ENCODE results near the gene KRT9. TPM values are rescaled to one million over a fixed set of nuclear protein-coding genes. Genes with fewer than 3 reads are reported as not detected.

Gene KRT9
- total and polyA plus RNA-seq, 2 experiments from 2014 or later: not detected

GRCh38 chr17:41534899-41535546, 36.8 kb downstream of the KRT9 start:
- Histone ChIP-seq H3K36me3 (no peaks in the 10 kb centered on the region), H3K27me3 (no peaks in the 10 kb centered on the region), H3K4me3 (no peak overlapping the region), H3K27ac (no peak overlapping the region), H3K9me3 (ENCODE audit: low read depth) (no peaks in the 10 kb centered on the region), H3K4me1 (ENCODE audit: low read depth) (peaks cover 23% of the 10 kb centered on the region)
- TF ChIP-seq CTCF (IDR thresholded peaks at IDR 0.05; ENCODE audit: low read depth, low read length): no peak
- no peak for DNase-seq (ENCODE audit: low read depth in 1 of 2, low spot score in 1 of 2)

GRCh38 chr17:41533613-41534012, 38.2 kb downstream of the KRT9 start:
- Histone ChIP-seq H3K9me3 (ENCODE audit: low read depth) (no peaks in the 10 kb centered on the region), H3K36me3 (no peaks in the 10 kb centered on the region), H3K4me3 (no peak overlapping the region), H3K4me1 (ENCODE audit: low read depth) (peaks cover 37% of the 10 kb centered on the region), H3K27me3 (no peaks in the 10 kb centered on the region), H3K27ac (no peak overlapping the region)
- TF ChIP-seq CTCF (IDR thresholded peaks at IDR 0.05; ENCODE audit: low read depth, low read length): no peak
- no peak for DNase-seq (ENCODE audit: low read depth in 1 of 2, low spot score in 1 of 2)

GRCh38 chr17:41532947-41533570, 38.8 kb downstream of the KRT9 start:
- no peak for DNase-seq (ENCODE audit: low read depth in 1 of 2, low spot score in 1 of 2)
- H3K4me1 ChIP-seq (ENCODE audit: low read depth): peaks cover 37% of the 10 kb centered on the region
- no peaks in the 10 kb centered on the region for H3K27me3 ChIP-seq
- no peak overlapping the region for H3K4me3 ChIP-seq
- no peaks in the 10 kb centered on the region for H3K9me3 ChIP-seq (ENCODE audit: low read depth)
- TF ChIP-seq CTCF (IDR thresholded peaks at IDR 0.05; ENCODE audit: low read depth, low read length): no peak
- no peak overlapping the region for H3K27ac ChIP-seq
- H3K36me3 ChIP-seq: no peaks in the 10 kb centered on the region

GRCh38 chr17:41531993-41532392, 39.9 kb downstream of the KRT9 start:
- no peak overlapping the region for H3K4me3 ChIP-seq
- peaks cover 37% of the 10 kb centered on the region for H3K4me1 ChIP-seq (ENCODE audit: low read depth)
- DNase-seq (ENCODE audit: low read depth in 1 of 2, low spot score in 1 of 2): no peak
- no peaks in the 10 kb centered on the region for H3K9me3 ChIP-seq (ENCODE audit: low read depth)
- H3K27me3 ChIP-seq: no peaks in the 10 kb centered on the region
- H3K36me3 ChIP-seq: no peaks in the 10 kb centered on the region
- no peak overlapping the region for H3K27ac ChIP-seq
- no peak for TF ChIP-seq CTCF (IDR thresholded peaks at IDR 0.05; ENCODE audit: low read depth, low read length)

GRCh38 chr17:41530062-41531048, 41.5 kb downstream of the KRT9 start:
- peak; percentile 31 to 91 for DNase-seq (ENCODE audit: low read depth in 1 of 2, low spot score in 1 of 2)
- Histone ChIP-seq H3K27me3 (no peaks in the 10 kb centered on the region), H3K4me3 (no peak overlapping the region), H3K4me1 (ENCODE audit: low read depth) (peaks cover 31% of the 10 kb centered on the region), H3K27ac (peak overlapping the region; percentile 83), H3K36me3 (no peaks in the 10 kb centered on the region), H3K9me3 (ENCODE audit: low read depth) (no peaks in the 10 kb centered on the region)
- TF ChIP-seq CTCF (IDR thresholded peaks at IDR 0.05; ENCODE audit: low read depth, low read length): peak; percentile 3

All from cardiac muscle cell (in vitro differentiated cells and primary cell).